Fibroblast of upper back skin (primary cell): Measurements from ENCODE around the gene TNFSF11.
A peak's percentile ranks its signal among the peaks of the same experiment; 100 is the strongest.

ENCODE experiments used
- DNase-seq: peaks from one replicate; pipeline ENCODE4 v3.0.0-alpha.2; 2013

TNFSF11 gene

GRCh38 chr13:42612021-42612765 is 38.2 kb downstream of the TNFSF11 start:
- no peak for DNase-seq

GRCh38 chr13:42614436-42615035 is 40.6 kb downstream of the TNFSF11 start:
- no peak for DNase-seq

GRCh38 chr13:42615691-42616090 is 41.7 kb downstream of the TNFSF11 start:
- no peak for DNase-seq

- no peak for DNase-seq
Observed at GRCh38 chr13:42617221-42617620, 43.3 kb downstream of the TNFSF11 start.

- DNase-seq, result peak; percentile 58
Observed at GRCh38 chr13:42623916-42624315, 50.0 kb downstream of the TNFSF11 start.

GRCh38 chr13:42625611-42626010 is 51.7 kb downstream of the TNFSF11 start:
- no peak for DNase-seq

- no peak for DNase-seq
Observed at GRCh38 chr13:42626176-42626860, 52.4 kb downstream of the TNFSF11 start.

GRCh38 chr13:42628666-42629065 is 54.7 kb downstream of the TNFSF11 start:
- DNase-seq, result no peak

- peak; percentile 39 for DNase-seq
Observed at GRCh38 chr13:42631181-42631580, 57.2 kb downstream of the TNFSF11 start.

- DNase-seq, result no peak
Observed at GRCh38 chr13:42633495-42633894, 59.5 kb downstream of the TNFSF11 start.

GRCh38 chr13:42638101-42638500 is 64.1 kb downstream of the TNFSF11 start:
- no peak for DNase-seq

- DNase-seq, result peak; percentile 85
Observed at GRCh38 chr13:42638886-42639285, 64.9 kb downstream of the TNFSF11 start.

- no peak for DNase-seq
Observed at GRCh38 chr13:42643076-42643475, 69.1 kb downstream of the TNFSF11 start.

- DNase-seq, result no peak
Observed at GRCh38 chr13:42644841-42645240, 70.9 kb downstream of the TNFSF11 start.

- no peak for DNase-seq
Observed at GRCh38 chr13:42645717-42646116, 71.8 kb downstream of the TNFSF11 start.

GRCh38 chr13:42649141-42649540 is 75.2 kb downstream of the TNFSF11 start:
- DNase-seq, result no peak

GRCh38 chr13:42649831-42650230 is 75.9 kb downstream of the TNFSF11 start:
- peak; percentile 51 for DNase-seq

- DNase-seq, result peak; percentile 92
Observed at GRCh38 chr13:42650506-42650905, 76.6 kb downstream of the TNFSF11 start.

GRCh38 chr13:42651936-42652641 is 78.1 kb downstream of the TNFSF11 start:
- DNase-seq, result no peak

GRCh38 chr13:42652642-42653415 is 78.9 kb downstream of the TNFSF11 start:
- DNase-seq, result no peak

- DNase-seq, result no peak
Observed at GRCh38 chr13:42653679-42654078, 79.7 kb downstream of the TNFSF11 start.

GRCh38 chr13:42654212-42654611 is 80.3 kb downstream of the TNFSF11 start:
- no peak for DNase-seq

- DNase-seq, result no peak
Observed at GRCh38 chr13:42654722-42655121, 80.8 kb downstream of the TNFSF11 start.
